ENCODE results near the gene LY6G6C.

LY6G6C gene

DNA sequence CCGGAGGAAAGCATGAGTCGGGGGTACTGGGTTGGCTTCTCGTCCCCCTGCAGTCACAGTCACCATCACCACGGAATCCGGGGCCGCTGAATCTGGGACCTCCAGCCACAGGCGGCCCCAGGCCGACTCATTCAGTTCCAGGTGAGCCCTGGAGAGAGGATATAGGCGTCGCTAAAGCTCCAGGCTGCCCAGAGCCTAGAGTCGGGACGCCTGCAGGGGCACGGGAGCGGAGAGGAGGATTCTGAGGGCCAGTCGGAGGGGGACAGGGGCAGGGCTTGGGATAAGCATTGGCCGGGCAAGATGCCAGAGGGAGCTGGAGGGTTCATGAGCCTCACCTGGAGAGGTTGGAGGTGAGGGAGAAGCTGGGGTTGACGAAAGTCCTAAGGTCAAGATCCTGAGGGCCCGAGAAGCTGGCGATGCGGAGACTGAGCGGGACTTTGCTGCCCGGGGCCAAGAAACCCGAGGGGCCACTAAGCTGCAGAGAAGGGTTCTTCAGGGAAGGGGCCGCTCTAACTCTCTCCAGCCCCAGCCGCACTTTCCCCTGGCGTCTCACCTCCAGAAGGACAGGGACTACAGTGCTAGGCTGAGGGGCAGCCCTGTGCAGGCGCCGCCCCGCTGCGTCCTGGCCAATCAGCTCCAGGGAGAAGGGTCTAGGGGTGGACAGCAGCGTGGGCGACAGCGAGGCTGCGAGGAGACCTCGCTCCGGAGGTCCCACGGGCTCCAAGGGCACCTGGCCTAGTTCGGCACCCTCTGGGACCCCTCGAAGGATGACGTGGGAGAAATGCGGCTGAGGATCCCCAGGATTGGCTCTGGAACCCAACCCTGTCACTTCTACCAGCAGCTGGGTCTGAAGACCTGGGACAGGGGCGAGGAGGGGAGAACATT lies 44.6 kb upstream of the LY6G6C start:
- TF ChIP-seq, protein P1, sequence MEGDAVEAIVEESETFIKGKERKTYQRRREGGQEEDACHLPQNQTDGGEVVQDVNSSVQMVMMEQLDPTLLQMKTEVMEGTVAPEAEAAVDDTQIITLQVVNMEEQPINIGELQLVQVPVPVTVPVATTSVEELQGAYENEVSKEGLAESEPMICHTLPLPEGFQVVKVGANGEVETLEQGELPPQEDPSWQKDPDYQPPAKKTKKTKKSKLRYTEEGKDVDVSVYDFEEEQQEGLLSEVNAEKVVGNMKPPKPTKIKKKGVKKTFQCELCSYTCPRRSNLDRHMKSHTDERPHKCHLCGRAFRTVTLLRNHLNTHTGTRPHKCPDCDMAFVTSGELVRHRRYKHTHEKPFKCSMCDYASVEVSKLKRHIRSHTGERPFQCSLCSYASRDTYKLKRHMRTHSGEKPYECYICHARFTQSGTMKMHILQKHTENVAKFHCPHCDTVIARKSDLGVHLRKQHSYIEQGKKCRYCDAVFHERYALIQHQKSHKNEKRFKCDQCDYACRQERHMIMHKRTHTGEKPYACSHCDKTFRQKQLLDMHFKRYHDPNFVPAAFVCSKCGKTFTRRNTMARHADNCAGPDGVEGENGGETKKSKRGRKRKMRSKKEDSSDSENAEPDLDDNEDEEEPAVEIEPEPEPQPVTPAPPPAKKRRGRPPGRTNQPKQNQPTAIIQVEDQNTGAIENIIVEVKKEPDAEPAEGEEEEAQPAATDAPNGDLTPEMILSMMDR (IDR thresholded peaks at IDR 0.05; ENCODE audit: extremely low read depth, insufficient read depth, missing control alignments): no peak
- DNase-seq (ENCODE audit: low spot score): no peak
- in situ Hi-C loops (cut with MboI; ENCODE audit: low pct_unique_long_range_greater_than_20kb, low sequenced_read_pairs, unreplicated experiment): no loop called here

DNA sequence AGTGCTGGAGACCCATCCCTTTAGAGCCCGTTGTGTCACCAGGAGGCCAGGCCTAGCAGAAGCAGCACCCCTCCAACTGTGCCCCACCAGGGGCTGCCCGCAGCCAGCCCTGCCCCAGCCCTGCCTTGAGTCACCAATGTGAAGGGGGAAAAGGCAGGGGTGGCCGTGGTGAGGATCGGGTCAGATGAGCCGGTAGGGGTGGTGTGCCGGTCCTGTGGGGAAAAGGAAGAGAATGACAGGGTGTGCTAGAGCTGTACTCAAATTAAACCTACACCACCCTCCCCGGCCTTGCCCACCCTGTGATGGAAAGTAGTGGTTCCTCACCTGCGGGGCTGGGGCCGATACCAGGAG lies 44.0 kb upstream of the LY6G6C start:
- in situ Hi-C loops (cut with MboI; ENCODE audit: low pct_unique_long_range_greater_than_20kb, low sequenced_read_pairs, unreplicated experiment): no loop called here
- TF ChIP-seq, protein P1 (IDR thresholded peaks at IDR 0.05; ENCODE audit: extremely low read depth, insufficient read depth, missing control alignments): no peak
- no peak for DNase-seq (ENCODE audit: low spot score)

DNA sequence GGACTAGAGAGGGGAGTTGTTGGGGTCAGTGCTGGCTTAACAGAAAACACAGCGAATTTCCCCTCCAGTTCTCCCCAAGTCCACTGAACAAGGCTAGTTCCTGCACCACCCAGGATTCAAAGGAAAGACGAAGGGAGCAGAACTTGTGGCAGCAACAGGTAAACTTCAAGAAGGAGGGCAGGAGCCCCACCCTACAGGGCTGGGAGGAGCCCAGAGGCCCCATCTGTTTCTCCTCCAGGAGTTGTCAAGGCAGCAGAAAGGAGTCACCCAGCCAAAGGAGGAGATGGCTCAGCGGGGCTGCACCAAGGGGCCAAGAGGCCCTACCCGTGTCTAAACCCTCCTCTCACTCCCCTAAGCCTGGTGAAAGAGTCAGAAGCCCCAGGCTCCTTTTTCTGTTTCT lies 42.7 kb upstream of the LY6G6C start:
- no peak for DNase-seq (ENCODE audit: low spot score)
- TF ChIP-seq, protein P1 (IDR thresholded peaks at IDR 0.05; ENCODE audit: extremely low read depth, insufficient read depth, missing control alignments): no peak
- in situ Hi-C loops (cut with MboI; ENCODE audit: low pct_unique_long_range_greater_than_20kb, low sequenced_read_pairs, unreplicated experiment): no loop called here

DNA sequence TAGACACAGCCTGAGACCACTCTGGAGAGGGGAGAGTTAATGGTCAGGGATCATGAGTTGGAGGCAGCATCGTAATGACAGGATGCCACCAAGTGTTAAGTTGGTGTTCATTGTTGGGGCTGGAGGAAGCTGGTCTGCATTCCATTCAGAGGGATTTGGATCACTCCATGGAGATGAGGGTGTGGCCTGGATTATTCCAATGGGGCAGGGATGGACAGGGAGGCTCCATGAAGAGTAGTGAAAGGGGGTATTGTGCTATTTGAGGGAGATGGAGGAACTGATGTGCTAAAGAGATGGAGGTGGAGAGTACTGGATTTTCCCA lies 42.0 kb upstream of the LY6G6C start:
- DNase-seq (ENCODE audit: low spot score): no peak
- TF ChIP-seq, protein P1 (IDR thresholded peaks at IDR 0.05; ENCODE audit: extremely low read depth, insufficient read depth, missing control alignments): no peak
- in situ Hi-C loops (cut with MboI; ENCODE audit: low pct_unique_long_range_greater_than_20kb, low sequenced_read_pairs, unreplicated experiment): no loop called here

DNA sequence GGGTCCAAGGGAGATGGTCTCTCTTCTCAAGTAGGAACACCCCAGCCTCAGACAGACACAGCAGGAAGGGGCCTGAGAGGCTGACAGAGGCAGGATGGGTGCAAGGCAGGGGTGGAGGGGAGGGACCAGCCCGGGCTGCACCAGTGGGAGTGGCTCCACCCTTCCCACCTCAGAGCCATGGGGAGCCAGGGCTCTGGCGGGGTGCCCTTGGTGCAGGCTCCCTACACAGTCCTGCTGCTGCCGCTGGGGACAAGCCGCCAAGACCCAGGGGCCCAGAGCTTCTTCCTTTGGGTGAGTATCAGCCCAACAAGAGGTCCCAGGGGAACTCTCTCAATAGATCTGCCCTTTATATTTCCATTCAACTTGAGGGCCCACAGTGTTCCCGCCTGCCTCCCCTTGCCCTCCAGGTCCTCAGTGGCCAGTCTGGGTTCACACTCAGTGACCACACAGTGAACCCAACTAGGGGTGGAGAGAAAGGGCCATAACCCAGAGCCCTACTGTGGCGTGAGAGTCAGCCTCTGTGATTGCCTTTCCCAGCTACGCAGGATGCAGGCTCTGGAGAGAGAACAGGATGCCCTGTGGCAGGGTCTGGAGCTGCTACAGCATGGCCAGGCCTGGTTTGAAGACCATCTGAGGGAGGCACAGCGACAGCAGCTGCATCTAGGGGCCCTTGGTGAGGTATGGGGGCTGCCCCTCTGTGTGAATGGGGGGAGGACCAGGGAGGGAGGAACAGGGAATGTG lies 41.5 kb upstream of the LY6G6C start:
- TF ChIP-seq, protein P1 (IDR thresholded peaks at IDR 0.05; ENCODE audit: extremely low read depth, insufficient read depth, missing control alignments): no peak
- DNase-seq (ENCODE audit: low spot score): no peak
- in situ Hi-C loops (cut with MboI; ENCODE audit: low pct_unique_long_range_greater_than_20kb, low sequenced_read_pairs, unreplicated experiment): no loop called here

DNA sequence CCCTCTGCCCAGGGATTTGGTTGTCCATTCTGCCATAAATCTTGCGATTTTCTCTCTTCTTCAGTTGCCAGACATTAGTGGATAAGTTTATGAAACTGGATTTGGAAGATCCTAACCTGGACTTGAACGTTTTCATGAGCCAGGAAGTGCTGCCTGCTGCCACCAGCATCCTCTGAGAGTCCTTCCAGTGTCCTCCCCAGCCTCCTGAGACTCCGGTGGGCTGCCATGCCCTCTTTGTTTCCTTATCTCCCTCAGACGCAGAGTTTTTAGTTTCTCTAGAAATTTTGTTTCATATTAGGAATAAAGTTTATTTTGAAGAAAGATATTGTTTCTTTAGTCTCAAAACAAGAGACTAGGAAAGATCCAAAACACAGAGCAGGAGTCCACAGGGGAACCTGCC lies 40.8 kb upstream of the LY6G6C start, which contains the start of gene SAPCD1:
TSS of gene SAPCD1 (plus strand) at position 301 of the 400 bp plus-strand sequence. CDS start 399 bp downstream, outside the sequence.
- TF ChIP-seq, protein P1 (IDR thresholded peaks at IDR 0.05; ENCODE audit: extremely low read depth, insufficient read depth, missing control alignments): no peak
- in situ Hi-C loops (cut with MboI; ENCODE audit: low pct_unique_long_range_greater_than_20kb, low sequenced_read_pairs, unreplicated experiment): no loop called here
- no peak for DNase-seq (ENCODE audit: low spot score)
